ENCODE measurements around the gene KIAA0930.

The KIAA0930 gene

DNA sequence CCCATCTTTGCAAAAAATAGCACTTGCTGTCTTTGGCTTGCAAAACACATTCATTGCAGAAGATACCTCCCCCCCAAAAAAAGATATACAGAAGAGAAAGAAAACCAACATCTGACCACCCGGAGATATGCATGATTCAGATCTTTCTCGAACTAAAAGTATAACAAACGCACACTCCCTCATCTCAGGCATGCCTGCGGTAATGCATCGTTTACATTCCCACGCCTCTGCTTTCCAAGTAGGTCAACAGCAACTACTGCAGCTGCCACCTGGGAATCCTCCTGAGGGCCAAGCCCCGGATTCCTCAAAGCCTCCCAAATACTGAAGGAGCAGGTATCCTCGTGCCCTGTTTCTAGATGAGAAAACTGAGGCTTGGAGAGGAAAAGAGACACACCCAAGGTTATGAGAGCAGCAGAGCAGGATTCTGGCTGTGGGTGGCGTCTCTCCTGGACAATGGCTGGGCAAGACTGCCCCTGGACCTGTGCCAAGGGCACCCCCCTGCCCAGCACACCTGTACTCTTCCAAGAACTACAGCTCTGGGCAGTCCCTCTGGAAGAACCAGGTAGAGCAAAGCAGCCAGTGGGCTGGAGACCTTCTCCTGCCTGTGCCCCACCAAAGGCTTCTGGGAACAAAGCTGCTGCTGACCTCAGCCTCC lies 38.9 kb downstream of the KIAA0930 start:
- no peak overlapping the region for H3K4me3 ChIP-seq (ENCODE audit: low read depth, low read length)
- peak; percentile 98 for DNase-seq
- TF ChIP-seq, protein P1, sequence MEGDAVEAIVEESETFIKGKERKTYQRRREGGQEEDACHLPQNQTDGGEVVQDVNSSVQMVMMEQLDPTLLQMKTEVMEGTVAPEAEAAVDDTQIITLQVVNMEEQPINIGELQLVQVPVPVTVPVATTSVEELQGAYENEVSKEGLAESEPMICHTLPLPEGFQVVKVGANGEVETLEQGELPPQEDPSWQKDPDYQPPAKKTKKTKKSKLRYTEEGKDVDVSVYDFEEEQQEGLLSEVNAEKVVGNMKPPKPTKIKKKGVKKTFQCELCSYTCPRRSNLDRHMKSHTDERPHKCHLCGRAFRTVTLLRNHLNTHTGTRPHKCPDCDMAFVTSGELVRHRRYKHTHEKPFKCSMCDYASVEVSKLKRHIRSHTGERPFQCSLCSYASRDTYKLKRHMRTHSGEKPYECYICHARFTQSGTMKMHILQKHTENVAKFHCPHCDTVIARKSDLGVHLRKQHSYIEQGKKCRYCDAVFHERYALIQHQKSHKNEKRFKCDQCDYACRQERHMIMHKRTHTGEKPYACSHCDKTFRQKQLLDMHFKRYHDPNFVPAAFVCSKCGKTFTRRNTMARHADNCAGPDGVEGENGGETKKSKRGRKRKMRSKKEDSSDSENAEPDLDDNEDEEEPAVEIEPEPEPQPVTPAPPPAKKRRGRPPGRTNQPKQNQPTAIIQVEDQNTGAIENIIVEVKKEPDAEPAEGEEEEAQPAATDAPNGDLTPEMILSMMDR (IDR thresholded peaks at IDR 0.05; ENCODE audit: low read depth, low read length, missing control alignments), result no peak
- H3K27me3 ChIP-seq (replicated peaks), result no peaks in the 10 kb centered on the region
- H3K27ac ChIP-seq, result peak overlapping the region; percentile 99
- in situ Hi-C loops (cut with HindIII; ENCODE audit: low pct_ligation_motif_present, low sequenced_read_pairs), result no loop called here
- H3K36me3 ChIP-seq (replicated peaks), result peaks cover 20% of the 10 kb centered on the region

DNA sequence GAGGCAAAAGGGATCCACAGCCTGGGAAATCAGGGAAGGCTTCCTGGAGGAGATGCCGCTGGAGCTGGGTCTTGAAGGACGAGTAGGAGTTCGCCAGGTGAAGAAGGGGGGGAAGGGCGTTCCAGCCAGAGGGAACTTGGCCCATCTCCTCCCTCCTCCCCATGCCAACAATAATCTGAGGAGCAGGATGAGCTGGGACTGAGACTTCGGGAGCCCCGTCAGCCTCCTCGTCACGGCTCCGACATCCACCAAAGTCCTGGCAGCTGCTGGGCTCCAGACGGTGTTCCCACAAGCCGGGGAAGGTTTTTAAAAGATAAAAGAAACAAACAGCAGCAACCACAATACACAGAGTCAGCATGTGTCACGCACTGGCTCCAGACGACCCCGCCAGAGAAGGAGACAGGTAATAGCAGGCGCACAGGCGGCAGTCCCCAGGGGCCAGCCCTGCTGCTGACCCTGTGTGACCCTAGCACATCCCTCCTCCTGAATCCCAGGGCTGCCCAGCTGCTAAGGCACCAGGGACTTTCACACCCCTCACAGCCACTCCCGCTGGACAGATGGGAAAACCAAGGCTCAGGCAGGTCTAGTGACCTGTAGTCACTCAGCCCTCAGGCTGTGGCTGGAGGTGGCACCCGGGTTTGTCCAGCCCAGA lies 39.7 kb downstream of the KIAA0930 start:
- peak; percentile 93 for DNase-seq
- in situ Hi-C loops (cut with HindIII; ENCODE audit: low pct_ligation_motif_present, low sequenced_read_pairs), result no loop called here
- H3K36me3 ChIP-seq (replicated peaks), result peaks cover 20% of the 10 kb centered on the region
- H3K4me3 ChIP-seq (ENCODE audit: low read depth, low read length), result no peak overlapping the region
- H3K27me3 ChIP-seq (replicated peaks), result no peaks in the 10 kb centered on the region
- TF ChIP-seq, protein P1 (IDR thresholded peaks at IDR 0.05; ENCODE audit: low read depth, low read length, missing control alignments), result no peak
- peak overlapping the region; percentile 99 for H3K27ac ChIP-seq

DNA sequence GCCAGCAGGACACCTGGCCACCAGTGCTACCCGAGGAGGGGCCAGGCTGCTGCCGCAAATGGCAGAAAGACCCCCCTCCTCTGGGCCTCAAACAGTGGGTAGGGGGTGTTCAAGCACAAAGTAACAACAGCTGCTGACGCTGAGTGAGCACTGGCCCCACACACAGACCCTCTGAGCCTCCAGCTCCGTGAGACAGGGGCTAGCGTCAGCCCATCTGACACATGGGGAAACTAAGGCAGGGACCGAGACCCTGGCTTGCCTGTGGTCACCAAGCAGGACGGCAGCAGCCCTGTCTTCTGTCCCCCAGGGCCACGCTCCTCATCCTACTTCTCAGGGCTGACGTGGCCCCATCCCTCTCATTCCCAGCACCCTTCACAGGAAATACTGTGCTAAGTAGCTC lies 40.5 kb downstream of the KIAA0930 start:
- in situ Hi-C loops (cut with HindIII; ENCODE audit: low pct_ligation_motif_present, low sequenced_read_pairs), result no loop called here
- peak overlapping the region; percentile 99 for H3K27ac ChIP-seq
- peaks cover 22% of the 10 kb centered on the region for H3K36me3 ChIP-seq (replicated peaks)
- no peaks in the 10 kb centered on the region for H3K27me3 ChIP-seq (replicated peaks)
- TF ChIP-seq, protein P1 (IDR thresholded peaks at IDR 0.05; ENCODE audit: low read depth, low read length, missing control alignments), result no peak
- H3K4me3 ChIP-seq (ENCODE audit: low read depth, low read length), result no peak overlapping the region
- DNase-seq, result no peak

DNA sequence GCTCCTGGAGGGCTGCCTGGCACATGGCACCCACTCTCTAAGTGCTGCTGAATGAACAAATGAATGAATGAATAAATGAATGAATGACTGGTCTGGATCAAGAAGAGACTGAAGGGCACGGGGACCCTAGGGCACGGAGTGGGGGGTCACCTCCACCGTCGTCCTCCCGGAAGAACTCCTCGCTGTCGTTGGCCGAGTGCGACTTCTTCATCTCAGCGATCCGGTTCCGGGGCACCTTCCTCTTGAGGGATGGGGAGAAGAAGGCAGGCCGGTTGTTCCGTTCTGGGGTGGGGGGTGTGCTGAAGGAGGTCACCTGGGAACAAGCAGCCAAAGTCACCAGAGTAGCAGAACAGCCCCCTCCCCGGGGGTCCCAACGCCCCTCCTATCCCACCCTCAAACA lies 41.0 kb downstream of the KIAA0930 start:
- TF ChIP-seq, protein P1 (IDR thresholded peaks at IDR 0.05; ENCODE audit: low read depth, low read length, missing control alignments), result no peak
- Histone ChIP-seq H3K27ac (no peak overlapping the region), H3K27me3 (replicated peaks) (no peaks in the 10 kb centered on the region), H3K36me3 (replicated peaks) (peaks cover 22% of the 10 kb centered on the region), H3K4me3 (ENCODE audit: low read depth, low read length) (no peak overlapping the region)
- in situ Hi-C loops (cut with HindIII; ENCODE audit: low pct_ligation_motif_present, low sequenced_read_pairs), result no loop called here
- no peak for DNase-seq

DNA sequence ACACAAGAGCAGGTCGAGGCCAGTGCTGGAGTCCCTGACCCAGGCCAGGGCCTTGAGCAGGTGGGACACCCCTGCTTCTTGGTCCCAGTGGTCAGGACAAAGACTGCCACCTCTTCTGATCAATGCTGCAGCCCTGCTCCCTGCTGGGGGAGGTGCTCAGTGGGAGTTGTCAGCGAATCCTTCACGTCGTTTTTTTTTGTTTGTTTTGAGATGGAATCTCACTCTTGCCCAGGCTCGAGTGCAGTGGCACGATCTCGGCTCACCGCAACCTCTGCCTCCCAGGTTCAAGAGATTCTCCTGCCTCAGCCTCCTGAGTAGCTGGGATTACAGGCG lies 42.3 kb downstream of the KIAA0930 start:
- no peaks in the 10 kb centered on the region for H3K27me3 ChIP-seq (replicated peaks)
- no peak overlapping the region for H3K4me3 ChIP-seq (ENCODE audit: low read depth, low read length)
- H3K27ac ChIP-seq, result no peak overlapping the region
- no peak for DNase-seq
- in situ Hi-C loops (cut with HindIII; ENCODE audit: low pct_ligation_motif_present, low sequenced_read_pairs), result no loop called here
- TF ChIP-seq, protein P1 (IDR thresholded peaks at IDR 0.05; ENCODE audit: low read depth, low read length, missing control alignments), result no peak
- H3K36me3 ChIP-seq (replicated peaks), result peaks cover 22% of the 10 kb centered on the region
